GM19372 (cell line): ENCODE data around the gene CDH23.

Source experiments
- ATAC-seq: cut with Tn5 transposase; IDR thresholded peaks from one replicate; pipeline ENCODE4 v1.9.1; 2021; ENCODE audit warnings: mild to moderate bottlenecking, low read depth, moderate library complexity; ENCODE audit not compliant: unreplicated experiment

The CDH23 gene

DNA sequence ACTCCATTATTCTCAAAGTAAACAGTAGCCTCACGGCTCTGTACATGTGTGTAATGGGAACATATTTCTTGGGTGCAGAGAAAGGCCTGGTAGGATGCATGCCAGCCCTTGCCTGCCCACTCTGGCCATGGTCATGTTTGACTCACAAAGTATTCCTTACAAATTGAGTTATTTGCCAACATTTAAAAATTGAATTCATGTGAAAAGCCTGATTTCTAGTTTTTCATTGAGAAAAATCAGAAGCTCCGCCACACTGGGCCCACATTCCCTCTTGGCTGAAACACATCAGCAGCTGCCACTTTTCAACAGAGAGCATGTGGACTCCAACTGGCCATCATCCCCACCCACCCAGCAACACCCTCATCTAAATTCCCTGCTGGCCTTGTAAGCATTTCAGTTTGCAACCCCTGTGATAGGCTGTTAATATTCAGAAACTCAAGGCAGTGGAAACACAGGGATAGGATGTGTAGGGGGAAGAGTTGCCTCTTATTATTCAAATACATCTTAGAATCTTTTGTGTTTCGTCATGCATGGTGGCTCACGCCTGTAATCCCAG lies 40.9 kb downstream of the CDH23 start:
- no peak for ATAC-seq

DNA sequence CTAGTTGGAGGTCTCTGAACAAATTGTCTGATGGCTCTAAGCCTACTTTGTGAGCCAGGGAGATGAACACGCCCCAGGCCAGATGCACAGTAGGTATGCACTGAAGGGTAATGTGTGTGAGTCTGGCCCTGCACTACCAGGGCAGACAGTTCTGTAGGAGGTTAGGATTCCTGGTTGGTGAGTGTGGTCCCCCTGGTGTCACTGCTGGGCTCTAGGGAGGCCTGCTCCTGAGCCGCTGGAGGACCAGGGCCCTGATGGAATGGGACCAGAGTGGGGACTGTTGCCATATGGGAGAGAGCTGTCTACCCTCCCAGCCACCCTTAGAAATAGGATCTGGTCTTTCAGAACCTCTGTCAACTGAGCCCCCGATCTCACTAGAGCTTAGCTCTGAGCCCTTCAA lies 42.0 kb downstream of the CDH23 start:
- ATAC-seq: no peak

DNA sequence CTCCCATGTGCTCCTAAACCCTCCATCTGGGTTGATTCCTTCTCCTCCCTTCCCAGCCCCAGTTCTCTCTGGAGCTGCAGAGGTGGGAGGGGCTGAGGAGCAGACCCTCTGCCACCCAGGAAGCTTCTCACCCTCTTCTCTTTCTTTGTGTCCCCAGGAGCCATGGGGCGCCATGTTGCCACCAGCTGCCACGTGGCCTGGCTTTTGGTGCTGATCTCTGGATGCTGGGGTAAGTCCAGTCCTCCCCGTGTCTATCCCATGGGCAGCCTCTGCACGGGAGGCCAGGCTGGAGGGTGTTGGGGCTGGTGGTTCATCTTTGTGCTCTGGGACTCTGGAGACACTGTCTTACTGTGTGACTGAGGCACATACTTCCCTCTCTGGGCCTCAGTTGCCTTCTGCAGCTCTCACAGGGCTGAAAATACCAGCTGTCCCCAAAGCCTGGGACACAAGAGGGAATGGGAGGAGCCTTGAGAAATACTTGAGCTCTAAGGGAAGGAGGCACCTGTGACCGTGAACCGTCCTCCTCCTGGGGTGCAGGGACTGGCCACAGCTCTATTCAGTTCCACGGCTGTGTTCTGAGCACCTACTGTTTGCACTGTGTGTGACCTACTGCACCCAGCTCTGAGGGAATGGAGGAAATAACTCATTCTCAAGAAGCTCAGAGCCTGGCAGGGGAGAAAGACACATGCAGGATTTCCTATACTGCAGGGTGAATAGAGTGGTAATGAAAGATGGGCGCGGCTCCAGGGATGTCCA lies 43.1 kb downstream of the CDH23 start:
- ATAC-seq: no peak

DNA sequence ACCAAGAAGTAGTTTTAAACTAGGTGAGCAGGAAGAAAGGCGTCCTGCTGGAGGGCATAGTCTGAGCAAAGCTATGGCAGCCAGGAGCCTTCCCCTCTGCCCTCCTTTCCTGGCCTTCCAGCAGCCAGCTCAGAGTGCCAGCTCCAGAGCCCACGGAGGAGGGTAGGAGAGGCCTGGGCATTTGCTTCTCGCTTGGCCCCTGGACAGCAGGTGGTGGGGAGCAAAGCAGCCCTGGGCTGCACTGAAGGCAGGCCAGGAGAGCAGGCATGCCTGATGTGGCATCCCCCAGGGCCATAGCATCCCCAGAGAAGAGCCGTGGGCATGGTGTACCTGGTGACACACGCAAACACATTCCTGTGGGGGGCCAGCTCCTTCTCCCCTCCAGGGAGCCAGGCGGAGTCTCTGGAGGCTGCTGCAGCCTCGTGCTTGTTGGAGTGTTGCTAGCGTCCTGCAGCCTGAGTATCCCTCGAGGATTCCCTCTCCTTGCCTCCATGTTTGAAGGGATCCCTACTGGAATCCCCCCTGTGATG lies 43.9 kb downstream of the CDH23 start:
- no peak for ATAC-seq

DNA sequence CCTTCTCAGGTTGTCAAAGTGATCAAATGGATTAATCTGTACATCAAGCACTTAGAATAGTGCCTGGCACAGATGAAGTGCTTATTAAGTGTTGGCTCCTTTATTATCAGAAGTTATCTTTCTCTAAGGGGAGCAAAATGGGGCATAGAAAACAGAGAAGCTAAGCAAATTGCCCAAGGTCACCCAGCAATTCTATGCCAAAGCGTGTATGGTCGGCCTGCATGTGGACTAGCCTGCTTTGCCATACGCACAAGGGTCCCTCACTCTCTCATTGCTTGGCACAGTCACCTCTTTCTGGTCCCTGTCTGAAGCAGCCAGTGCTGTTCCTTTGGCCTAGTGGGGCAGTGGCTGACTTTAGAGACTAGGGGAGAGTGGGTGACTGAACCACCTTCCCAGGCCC lies 45.3 kb downstream of the CDH23 start:
- no peak for ATAC-seq

DNA sequence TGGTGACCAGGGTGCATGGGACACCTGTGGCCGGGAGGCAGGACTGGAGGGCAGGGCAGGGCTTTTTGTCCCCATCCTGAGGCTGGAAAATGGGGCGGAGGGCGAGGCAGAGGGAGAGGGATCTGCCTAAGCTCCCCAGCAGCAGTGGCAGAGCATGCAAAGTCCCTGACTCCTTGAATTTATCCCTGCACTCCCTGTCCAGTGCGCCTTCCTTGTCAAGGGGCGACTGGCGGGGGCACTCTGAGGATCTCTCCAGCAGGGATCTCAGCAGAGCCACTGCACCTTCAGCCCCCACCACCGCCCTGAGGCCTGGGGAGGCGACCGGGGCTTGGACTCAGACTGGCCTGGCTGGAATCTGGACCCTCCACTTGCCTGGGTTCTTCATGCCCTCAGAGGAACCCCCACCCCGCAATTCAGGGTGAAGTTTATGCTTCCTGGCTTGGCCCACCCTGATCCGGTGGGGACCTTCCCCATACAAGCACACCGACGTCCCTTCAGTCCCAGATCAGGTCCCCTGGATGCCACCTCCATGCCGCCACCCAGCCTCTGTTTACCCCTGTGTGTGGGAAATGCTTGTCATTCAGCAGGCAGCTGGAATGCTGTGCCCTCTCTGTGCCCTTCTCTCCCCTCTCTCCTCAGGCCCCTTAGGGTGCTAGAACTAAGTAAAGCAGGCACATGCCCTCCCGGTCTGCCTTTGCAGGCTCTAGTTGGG lies 46.3 kb downstream of the CDH23 start:
- no peak for ATAC-seq

DNA sequence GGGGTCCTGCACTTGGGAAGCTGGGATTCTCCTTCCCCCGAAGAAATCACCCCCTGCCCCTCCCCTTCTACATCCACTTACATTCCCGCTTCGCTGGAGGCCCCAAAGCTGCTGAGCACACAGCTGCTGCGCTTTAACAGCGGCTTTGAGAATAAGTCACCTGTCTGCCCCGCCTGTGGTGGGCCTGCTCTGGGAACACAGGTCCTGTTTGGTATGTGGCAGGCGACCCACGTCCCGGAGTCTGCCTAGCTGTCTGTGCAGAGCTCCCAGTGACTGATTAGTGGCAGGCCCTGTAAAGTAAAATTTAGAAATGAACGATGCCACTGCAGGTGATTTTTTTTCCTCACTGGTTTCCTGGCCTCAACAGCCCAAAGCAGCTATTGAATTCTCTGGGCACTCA lies 47.0 kb downstream of the CDH23 start:
- ATAC-seq: no peak

DNA sequence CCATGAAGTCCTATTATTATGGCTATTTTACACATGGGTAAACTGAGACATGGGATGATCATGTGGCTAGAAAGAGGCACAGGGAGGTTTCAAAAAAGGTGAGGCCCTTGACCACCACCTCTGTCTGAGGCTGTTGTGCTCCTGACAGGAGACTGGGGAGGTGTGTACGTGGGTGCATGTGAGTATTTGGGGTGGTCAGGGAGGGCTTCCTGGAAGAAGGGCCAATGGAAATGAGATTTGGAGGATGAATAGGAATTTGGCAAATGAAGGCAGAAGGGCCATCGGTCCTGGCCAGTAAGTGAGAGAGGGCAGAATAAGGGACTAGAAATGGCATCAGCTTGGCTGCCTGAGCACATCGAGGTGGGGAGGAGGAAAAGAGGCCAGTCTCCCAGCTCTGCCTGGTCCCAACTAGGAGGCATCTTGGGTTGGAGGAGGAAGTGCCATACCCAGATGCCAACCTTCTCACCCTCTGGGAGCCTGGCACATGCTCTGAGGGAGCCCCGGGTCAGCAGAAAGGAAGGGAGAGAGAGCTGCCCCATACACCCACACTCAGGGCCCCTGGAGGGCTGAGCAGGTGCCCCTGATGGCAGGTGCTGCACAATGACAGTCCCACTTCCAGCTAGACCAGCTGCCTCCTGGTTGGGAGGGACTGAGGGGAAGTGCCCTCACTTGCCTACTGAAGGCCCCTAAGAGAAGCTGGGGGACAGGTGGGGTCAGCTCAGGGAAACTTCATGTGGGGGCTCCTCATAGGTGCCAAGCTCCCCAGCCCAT lies 47.7 kb downstream of the CDH23 start:
- no peak for ATAC-seq

DNA sequence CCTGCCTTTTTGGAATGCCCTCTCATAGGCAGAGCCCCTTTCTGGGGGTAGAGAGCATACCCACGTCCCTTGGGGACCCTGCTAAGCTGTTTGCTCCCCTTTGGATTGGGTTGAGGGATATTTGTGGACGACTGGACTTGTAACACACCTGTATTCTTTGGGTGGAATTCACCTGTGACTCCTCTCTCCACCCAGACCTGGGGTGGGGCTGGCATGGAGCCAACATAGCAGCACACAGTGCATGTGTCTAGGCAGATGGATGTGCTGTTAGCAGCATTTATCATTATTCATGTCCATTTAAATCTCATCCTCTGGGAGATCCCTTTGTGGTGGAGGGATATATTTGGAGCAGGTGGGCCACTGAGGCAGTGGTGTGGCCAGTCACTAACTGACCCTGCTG lies 51.0 kb downstream of the CDH23 start:
- ATAC-seq: no peak

DNA sequence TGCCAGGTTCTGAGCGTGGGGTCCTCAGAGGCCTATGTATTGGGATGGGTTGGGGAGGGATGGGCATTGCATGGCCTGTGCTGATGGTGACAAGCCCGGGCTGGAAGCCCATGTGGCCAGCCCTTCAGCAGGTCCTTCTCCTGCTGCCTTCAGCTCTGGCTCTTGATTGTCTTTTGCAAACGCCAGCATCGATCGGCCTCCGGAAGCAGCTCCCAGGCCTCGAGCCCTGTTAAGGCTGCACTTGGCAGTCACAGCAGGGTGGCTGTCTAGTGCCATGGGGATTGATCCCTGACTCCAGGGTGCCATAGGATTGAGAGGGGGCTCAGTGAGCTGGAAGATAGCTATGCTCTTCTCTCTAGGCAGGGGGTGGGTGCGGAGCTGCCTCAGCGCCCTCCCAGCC lies 51.4 kb downstream of the CDH23 start:
- ATAC-seq: no peak

DNA sequence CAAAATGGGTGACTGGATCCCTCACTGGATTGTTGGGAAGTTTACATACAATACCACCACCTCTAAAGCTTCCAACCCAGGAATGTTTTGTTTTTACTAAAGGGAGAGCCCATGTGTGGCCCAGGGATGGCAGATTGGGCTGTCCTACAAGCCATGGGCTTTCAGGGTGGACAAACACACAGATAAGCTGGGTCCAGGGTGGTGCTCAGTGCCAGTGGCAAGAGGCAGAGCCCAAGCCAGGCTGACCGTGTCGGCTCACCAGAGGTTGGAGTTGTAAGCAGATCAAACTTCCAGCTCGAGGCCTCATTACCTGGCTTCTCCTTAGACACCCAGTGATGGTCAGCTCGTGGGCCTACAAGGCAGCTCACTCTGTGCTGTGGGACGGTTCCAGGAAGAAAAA lies 52.3 kb downstream of the CDH23 start:
- ATAC-seq: no peak

DNA sequence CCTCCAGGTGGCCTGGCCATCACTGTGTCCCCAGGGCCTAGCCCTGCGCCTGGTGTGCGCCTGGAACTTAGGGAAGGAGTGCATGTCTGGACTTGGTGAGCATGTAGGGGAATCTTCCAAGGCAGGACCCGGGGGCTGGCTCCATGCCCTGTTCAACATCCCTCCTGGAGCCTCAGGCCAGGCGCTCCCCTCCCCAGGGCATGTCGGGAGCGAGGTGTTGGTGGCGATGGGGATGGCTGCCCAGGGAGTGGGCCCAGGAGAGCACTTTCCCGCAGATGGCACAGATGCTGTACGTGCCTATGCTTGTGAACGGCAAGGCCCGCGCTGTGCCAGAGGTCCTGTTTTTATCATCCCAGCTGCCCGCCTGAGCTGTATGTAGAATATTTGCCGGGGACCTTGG lies 55.0 kb downstream of the CDH23 start:
- ATAC-seq: no peak

DNA sequence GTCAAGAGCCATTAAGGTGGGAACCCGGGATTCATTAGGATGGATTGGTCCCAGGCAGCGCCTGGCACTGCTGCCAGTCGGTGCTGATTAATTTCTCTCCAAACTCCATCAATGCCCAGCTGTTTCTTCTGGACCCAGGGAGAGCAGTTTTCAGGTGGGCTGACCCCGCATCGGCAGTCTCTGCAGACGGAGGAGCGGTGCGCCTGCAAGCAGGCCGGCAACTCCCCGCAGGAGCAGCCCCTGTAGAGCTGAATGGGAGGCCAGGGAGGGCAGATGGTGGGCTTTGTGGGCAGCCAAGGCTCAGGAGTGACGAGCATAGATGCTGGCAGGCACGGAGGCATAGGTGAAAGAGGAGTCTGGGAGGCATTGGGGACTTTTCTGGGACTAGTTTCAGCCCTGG lies 56.5 kb downstream of the CDH23 start:
- ATAC-seq: no peak

DNA sequence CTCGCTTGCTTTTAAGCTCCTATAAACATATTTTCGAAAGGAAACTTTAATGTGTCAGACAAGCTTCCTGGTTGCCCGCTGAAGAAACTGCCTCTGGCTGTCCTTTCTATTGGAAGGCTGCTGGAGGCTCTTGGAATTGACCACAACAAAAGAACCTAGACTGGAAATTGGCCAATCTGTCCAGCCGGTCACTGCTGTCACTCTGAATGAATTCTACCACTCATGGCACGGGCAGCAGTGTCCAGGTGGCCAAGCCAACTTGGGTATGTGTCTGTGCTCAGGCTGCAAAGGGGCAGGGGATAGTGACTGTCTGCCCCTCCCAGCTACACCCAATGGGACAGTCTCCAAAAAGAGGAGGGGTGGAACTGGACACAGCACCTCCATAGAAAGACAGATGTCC lies 57.6 kb downstream of the CDH23 start:
- ATAC-seq: no peak

DNA sequence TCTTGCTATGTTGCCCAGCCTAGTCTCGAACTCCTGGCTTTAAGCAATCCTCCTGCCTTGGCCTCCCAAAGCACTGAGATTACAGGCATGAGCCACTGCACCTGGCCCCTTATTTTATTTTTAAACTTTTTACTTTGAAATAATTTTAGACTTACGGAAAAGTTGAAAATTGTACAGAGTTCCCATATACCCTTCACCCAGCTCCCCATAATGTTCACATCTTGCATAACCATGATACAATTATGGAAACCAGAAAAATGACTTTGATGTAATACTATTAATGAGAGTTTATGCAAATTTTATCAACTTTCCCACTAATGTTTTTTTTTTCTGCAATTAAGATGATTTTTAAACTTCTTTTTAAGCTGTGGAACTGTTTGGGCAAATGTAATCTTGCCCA lies 58.3 kb downstream of the CDH23 start:
- no peak for ATAC-seq

DNA sequence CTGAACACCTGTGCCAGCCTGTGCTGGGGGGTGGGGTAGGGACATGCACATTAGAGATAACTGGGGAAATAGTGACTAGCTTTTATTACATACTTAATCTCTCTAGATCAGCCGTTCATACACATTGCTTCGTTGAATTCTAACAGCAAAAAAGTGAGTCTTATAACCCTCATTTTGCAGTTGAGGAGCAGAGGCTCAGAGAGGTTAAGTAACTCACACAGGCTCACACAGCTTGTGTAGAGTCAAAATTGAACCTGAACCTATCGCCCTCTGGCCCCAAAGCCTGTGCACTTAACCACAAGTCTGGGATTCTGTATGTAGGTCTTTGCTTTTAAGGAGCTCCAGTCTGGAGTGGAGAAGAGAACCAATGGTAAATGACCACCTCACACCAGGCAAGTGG lies 59.9 kb downstream of the CDH23 start:
- no peak for ATAC-seq

DNA sequence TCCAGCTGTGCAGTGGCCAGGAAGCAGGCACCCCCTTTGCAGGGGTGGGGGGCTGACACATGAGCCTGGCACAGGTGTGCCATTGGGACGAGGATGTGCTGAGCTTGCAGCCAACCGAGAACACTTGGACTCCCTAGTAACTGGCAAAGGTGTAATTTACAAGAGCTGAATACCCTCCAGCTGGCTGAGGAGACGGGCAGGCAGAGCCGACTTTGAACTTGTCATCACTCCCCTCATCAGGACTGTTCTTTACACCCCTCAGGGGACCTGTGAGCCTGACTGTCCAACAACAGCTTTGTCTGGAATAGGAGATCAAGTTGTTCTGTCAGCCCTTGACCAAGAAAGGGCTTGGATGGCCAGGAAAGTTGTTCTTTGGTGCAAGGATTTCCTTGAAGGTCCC lies 61.2 kb downstream of the CDH23 start:
- no peak for ATAC-seq

DNA sequence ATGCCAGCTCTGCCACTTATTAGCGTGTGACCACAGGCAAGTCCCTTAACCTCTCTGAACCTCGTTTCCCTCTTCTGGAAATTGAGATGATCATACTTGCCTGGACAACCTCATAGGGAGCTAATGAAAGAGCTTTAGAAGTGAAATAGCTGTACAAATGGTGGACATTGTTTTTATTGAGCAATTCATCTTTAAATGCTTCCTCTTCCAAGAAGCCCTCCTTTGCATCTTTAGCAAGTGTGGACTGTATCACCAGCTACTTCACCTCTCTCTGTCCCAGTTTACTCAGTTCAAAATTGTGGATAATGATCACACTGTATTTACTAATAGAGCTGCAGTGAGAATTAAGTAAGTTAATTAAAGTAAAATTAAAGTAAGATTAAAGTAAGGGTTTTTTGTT lies 61.7 kb downstream of the CDH23 start:
- ATAC-seq: no peak

DNA sequence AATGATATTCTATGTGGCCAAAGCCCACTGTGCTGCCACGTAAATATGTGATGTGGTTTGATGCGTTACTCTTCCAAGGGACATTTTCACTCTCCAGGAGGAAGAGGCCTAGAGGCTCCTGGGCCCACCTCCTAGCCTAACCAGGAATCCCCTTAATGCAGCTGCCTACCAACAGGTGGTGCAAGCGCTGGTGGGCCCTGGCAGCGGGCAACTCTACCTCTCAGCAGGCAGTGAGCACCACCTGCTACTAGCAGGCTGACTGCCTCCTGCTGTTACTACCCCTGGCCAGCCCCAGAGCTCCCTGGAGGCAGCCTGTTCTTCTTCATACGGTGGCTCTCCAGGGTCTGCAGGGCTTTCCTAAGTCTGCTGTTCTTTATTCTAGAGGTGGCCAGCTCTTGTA lies 62.8 kb downstream of the CDH23 start:
- ATAC-seq: no peak

DNA sequence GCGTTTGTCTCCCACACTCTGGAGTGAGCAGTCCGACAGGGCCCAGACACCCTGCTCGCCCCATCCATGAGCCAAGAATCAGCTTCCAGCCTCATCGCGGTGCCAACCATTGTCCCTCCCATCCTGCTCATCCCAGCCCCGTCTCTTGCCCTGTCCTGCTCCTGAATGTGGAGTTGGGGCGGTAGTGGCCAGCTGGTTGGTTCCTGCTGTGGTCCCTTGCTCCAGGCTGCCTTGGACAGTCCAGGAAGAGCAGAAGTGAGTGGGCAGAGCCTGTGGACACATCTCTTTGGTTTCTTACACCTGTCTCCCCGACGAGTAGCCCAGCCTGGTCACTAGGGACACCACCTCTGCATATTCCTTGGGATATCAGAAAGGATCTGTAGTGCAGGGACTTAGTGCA lies 63.9 kb downstream of the CDH23 start:
- no peak for ATAC-seq

DNA sequence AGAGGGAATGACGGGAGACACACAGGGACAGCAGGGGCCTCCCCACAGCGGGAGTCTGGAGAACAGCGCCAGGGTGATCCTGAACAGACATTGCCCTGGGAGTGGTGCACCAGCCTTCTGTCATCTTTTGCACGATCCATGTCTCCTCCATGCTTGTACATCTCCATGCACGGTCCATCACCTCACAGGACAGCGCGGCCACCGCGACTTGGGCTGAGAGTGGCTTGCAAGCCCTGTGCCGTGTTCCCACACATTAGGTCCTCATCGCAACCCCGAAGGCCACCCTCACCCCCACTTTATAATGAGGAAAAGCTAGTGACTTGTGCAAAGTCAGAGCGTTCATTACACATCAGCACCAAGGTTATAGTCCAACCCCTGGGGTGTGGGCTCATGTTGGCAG lies 64.7 kb downstream of the CDH23 start:
- no peak for ATAC-seq
